ENCODE measurements around the gene PALLD.
"Not testable (repeated sequence)": the region's sequence is repeated elsewhere in the genome, so short reads cannot be mapped to it uniquely, and the experiment has no call there.

The PALLD gene

DNA sequence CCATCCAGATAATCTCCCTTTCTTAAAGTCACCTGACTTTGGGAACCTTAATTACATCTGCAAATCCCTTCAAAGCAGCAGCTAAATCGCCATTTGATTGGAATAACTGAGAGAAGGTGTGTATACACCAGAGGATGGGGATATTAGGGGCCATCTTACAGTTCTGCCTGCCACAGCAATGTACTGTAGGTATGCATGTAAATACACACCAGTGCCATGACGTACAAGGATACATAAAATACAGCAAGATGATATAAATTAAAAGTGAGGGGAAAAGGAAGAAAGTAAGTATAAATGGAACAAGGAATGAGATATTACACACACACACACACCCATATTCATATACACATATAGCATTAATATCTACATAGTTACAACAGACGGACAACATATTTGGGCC, 432.0 kb downstream of the PALLD start:
- TF ChIP-seq, protein P1, sequence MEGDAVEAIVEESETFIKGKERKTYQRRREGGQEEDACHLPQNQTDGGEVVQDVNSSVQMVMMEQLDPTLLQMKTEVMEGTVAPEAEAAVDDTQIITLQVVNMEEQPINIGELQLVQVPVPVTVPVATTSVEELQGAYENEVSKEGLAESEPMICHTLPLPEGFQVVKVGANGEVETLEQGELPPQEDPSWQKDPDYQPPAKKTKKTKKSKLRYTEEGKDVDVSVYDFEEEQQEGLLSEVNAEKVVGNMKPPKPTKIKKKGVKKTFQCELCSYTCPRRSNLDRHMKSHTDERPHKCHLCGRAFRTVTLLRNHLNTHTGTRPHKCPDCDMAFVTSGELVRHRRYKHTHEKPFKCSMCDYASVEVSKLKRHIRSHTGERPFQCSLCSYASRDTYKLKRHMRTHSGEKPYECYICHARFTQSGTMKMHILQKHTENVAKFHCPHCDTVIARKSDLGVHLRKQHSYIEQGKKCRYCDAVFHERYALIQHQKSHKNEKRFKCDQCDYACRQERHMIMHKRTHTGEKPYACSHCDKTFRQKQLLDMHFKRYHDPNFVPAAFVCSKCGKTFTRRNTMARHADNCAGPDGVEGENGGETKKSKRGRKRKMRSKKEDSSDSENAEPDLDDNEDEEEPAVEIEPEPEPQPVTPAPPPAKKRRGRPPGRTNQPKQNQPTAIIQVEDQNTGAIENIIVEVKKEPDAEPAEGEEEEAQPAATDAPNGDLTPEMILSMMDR (IDR thresholded peaks at IDR 0.05; ENCODE audit: control insufficient read depth, insufficient read depth, low read depth, low read length, missing control alignments) = no peak
- DNase-seq (ENCODE audit: low read depth) = no peak
- H3K4me3 ChIP-seq (ENCODE audit: control insufficient read depth, low read depth, low read length) = no peak overlapping the region

DNA sequence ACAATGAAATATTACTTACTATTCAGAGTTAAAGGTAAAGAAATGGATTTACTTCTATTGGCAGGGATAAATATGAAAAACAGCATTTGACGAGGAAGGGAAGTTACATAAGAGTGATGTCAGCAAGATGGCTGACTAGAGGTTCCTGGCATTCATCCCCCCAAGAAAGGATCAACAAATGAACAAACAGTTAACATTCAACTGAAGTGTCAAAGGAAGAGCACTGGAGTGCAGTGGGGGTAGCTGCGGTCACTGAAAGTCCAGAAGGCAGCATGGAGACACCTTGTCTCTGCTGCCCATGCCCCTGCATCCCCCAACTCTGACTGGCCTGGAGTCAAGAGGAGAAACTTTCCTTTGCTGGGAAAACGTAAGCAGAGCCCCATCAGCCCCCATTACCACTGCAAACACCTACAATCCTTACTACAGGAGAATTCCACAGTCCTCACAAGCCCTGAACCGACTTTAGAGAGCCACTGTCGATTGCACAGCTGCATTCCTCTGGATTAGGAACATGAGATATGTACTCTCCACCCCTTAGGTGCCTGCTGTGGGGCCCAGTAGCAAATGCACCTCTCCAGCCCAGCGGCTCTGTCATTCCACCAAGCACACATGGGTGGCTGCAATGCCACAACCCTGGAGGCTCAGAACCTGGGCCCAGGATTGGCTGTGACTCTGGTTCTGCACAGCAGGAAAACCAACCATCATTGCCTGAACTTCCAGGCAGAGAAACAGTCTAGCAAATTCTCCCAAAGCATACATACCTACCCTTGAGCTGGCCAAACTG, 433.8 kb downstream of the PALLD start:
- no peak for DNase-seq (ENCODE audit: low read depth)
- TF ChIP-seq, protein P1 (IDR thresholded peaks at IDR 0.05; ENCODE audit: control insufficient read depth, insufficient read depth, low read depth, low read length, missing control alignments) = no peak
- H3K4me3 ChIP-seq (ENCODE audit: control insufficient read depth, low read depth, low read length) = no peak overlapping the region

DNA sequence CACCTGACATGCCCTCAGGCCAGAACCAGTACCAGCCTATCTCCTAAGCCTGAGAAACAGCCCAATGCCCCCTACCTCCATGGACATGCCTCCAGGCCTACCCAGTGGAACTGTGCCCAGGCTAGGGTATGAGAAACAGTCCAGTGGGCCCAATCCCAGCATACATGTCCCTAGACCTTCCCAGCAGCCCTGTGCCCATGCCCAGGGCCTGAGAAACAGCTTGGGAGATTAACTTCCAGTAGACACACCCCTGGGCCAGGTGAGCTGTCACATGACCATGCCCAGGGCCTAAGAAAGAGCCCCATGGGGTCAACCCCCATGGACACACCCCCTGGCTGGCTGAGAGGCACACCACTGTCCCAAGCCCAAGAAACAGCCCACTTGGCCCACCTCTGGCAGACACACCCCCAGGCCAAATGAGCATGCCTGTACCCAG, 434.4 kb downstream of the PALLD start:
- DNase-seq (ENCODE audit: low read depth) = no peak
- TF ChIP-seq, protein P1 (IDR thresholded peaks at IDR 0.05; ENCODE audit: control insufficient read depth, insufficient read depth, low read depth, low read length, missing control alignments) = no peak
- H3K4me3 ChIP-seq (ENCODE audit: control insufficient read depth, low read depth, low read length) = no peak overlapping the region

DNA sequence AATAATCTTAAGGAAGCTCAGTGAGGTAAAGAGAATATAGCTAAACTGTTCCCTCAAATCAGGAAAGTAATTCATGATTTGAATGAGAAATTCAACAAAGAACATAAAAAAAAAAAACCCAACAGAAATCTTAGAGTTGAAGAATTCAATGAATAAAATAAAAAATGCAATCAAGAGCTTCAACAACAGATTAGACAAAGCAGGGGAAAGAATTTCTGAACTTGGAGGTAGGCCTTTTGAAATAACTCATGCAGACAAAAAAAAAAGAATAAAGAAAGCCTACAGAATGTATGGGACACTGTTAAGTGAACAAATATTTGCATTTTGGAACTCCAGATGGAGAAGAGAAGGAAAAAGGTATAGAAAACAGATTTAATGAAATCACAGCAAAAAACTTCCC, 435.3 kb downstream of the PALLD start:
- no peak for DNase-seq (ENCODE audit: low read depth)
- TF ChIP-seq, protein P1 (IDR thresholded peaks at IDR 0.05; ENCODE audit: control insufficient read depth, insufficient read depth, low read depth, low read length, missing control alignments) = no peak
- H3K4me3 ChIP-seq (ENCODE audit: control insufficient read depth, low read depth, low read length) = no peak overlapping the region

DNA sequence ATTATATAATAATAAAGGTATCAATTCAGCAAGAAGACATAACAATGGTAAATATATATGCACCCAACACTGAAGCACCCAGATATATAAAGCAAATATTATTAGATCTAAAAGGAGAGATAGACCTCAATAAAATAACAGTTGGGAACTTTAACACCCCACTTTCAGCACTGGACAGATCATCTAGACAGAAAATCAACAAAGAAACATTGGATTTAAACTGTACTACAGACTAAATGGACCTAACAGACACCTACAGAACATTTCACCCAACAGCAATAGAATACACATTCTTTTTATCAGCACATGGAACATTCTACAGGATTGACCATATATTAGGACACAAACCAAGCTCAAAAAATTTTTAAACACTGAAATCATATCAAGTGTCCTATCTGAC, 436.6 kb downstream of the PALLD start:
- H3K4me3 ChIP-seq (ENCODE audit: control insufficient read depth, low read depth, low read length) = no peak overlapping the region
- TF ChIP-seq, protein P1 (IDR thresholded peaks at IDR 0.05; ENCODE audit: control insufficient read depth, insufficient read depth, low read depth, low read length, missing control alignments) = no peak
- DNase-seq (ENCODE audit: low read depth) = no peak

DNA sequence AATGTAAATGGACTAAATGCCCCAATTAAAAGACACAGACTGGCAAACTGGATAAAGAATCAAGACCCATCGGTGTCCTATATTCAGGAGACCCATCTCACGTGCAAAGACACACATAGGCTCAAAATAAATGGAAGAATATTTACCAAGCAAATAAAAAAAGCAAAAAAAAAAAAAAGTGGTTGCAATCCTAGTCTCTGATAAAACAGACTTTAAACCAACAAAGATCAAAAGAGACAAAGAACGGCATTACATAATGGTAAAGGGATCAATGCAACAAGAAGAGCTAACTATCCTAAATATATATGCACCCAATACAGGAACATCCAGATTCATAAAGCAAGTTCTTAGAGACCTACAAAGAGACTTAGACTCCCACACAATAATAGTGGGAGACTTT, 440.6 kb downstream of the PALLD start:
- not testable (repeated sequence) for DNase-seq (ENCODE audit: low read depth); H3K4me3 ChIP-seq (ENCODE audit: control insufficient read depth, low read depth, low read length)

DNA sequence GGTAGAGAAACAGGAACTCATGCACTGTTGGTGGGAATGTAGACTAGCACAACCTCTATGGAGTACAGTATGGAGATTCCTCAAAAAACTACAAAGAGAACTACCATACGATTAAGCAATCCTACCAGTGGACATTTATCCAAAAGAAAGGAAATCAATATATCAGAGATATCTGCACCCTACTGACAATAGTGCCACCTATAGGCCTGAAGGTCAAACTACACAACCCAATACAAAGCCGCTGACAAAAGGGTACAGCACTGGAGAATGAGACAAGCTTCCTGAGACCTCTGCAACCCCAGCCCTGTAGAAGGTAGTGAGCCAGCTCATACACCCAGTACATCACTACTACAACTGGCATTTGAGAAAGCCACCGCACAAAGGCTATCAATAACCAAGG, 446.1 kb downstream of the PALLD start:
- TF ChIP-seq, protein P1 (IDR thresholded peaks at IDR 0.05; ENCODE audit: control insufficient read depth, insufficient read depth, low read depth, low read length, missing control alignments) = peak; percentile 47
- DNase-seq (ENCODE audit: low read depth) = no peak
- no peak overlapping the region for H3K4me3 ChIP-seq (ENCODE audit: control insufficient read depth, low read depth, low read length)
